CD4-positive, alpha-beta memory T cell (primary cell): ENCODE results near the gene PRLH. TPM values are rescaled to one million over a fixed set of nuclear protein-coding genes. Genes with fewer than 3 reads are reported as not detected.

Source experiments
- CTCF ChIA-PET: fragments of 350-600 bp; sonication (Branson Sonifier 250); formaldehyde crosslinking; loops from one replicate; lab custom pipeline; 2021; ENCODE audit warnings: inconsistent platforms; ENCODE audit not compliant: partially characterized antibody; lab: Charles Lee
- POLR2A ChIA-PET: fragments of 350-600 bp; sonication (Branson Sonifier 250); formaldehyde crosslinking; loops from one replicate; lab custom pipeline; 2021; ENCODE audit not compliant: partially characterized antibody; lab: Charles Lee
- DNase-seq, 5 donors: peaks; one replicate each; pipeline versions ENCODE4 v3.0.0 to v3.0.0-alpha.2; 2020 to 2022; ENCODE audit warnings: mixed read lengths in 1 of 5
- H3K27ac ChIP-seq: one replicate; pipeline ENCODE4 v1.7.0; 2013; ENCODE audit warnings: low read depth, low read length
- H3K27me3 ChIP-seq: 2 replicates; pipeline ENCODE4 v1.7.0; 2013; ENCODE audit warnings: mild to moderate bottlenecking, low read length, moderate library complexity; ENCODE audit not compliant: insufficient read depth
- H3K36me3 ChIP-seq: 2 replicates; pipeline ENCODE4 v1.7.0; 2013; ENCODE audit warnings: mild to moderate bottlenecking, low read length, moderate library complexity; ENCODE audit not compliant: insufficient read depth
- H3K4me1 ChIP-seq: 2 replicates; pipeline ENCODE4 v1.7.0; 2013; ENCODE audit warnings: mild to moderate bottlenecking, low read length, moderate library complexity; ENCODE audit not compliant: insufficient read depth
- H3K4me3 ChIP-seq, 2 donors: one replicate each; pipeline ENCODE4 v1.7.0; 2013; ENCODE audit warnings: low read length in 2 of 2, mild to moderate bottlenecking in 1 of 2
- H3K9me3 ChIP-seq, 2 donors: one replicate each; pipeline ENCODE4 v1.7.0; 2013; ENCODE audit warnings: low read length in 2 of 2, control low read depth in 1 of 2; ENCODE audit not compliant: control insufficient read depth in 1 of 2
- H3K27ac Mint-ChIP-seq, 7 donors: one replicate each; pipeline ENCODE4 v1.8.0; 2020 to 2021; ENCODE audit warnings: mixed read lengths in 7 of 7, mild to moderate bottlenecking in 6 of 7, inconsistent platforms in 3 of 7, moderate library complexity in 3 of 7
- H3K27me3 Mint-ChIP-seq, 2 donors: one replicate each; pipeline ENCODE4 v1.8.0; 2020 to 2021; ENCODE audit warnings: mixed read lengths in 2 of 2
- H3K36me3 Mint-ChIP-seq, 2 donors: one replicate each; pipeline ENCODE4 v1.8.0; 2020 to 2021; ENCODE audit warnings: mixed read lengths in 2 of 2, inconsistent platforms in 1 of 2, mild to moderate bottlenecking in 1 of 2
- H3K4me1 Mint-ChIP-seq, 4 donors: one replicate each; pipeline ENCODE4 v1.8.0; 2020 to 2021; ENCODE audit warnings: mixed read lengths in 4 of 4, mild to moderate bottlenecking in 1 of 4
- H3K4me3 Mint-ChIP-seq, 8 donors: one replicate each; pipeline ENCODE4 v1.8.0; 2020 to 2021; ENCODE audit warnings: mixed read lengths in 8 of 8, mild to moderate bottlenecking in 7 of 8, moderate library complexity in 6 of 8, inconsistent platforms in 3 of 8
- H3K9me3 Mint-ChIP-seq, 8 donors: one replicate each; pipeline ENCODE4 v1.8.0; 2020 to 2021; ENCODE audit warnings: mixed read lengths in 8 of 8, mild to moderate bottlenecking in 5 of 8, inconsistent platforms in 3 of 8, moderate library complexity in 1 of 8
- intact Hi-C: fragments of 100-400 bp; cut with micrococcal nuclease; formaldehyde crosslinking; loops from one replicate; pipeline ENCODE4 v1.15.1; 2023
- polyA plus RNA-seq, 2 donors: library from polyadenylated mRNA; unstranded; fragments of 300-500 nt; fragmentation: Illumina TruSeq; gene quantifications; one replicate each; pipeline ENCODE4 v1.2.3, GENCODE V29; 2021
- total RNA-seq, 2 experiments: library from RNA; stranded (reverse); gene quantifications; one replicate each; pipeline ENCODE4 v1.2.3, GENCODE V29; 2021

PRLH gene
- total and polyA plus RNA-seq, 4 experiments from 2014 or later, result not detected

DNA sequence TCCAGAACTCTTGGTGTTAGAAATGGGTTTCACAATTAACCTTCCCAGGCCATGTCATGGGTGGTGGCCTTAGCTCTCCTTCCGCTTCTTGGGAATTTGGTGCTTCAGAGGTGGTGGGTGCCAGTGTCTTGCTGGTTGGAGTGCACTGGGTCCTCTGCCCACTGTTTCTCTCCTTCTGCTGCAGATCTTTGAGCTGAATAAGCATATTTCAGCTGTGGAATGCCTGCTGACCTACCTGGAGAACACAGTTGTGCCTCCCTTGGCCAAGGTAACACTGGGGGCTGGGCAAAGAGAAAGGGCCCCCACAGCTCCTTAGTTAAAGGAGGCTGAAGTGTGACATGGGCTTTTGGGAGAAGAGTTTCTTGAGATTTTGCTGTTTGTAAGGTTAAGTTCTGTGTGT lies 32.0 kb upstream of the PRLH start:
- H3K27ac Mint-ChIP-seq, result no peak overlapping the region
- no peak overlapping the region for H3K4me3 ChIP-seq
- no peak for DNase-seq
- H3K27ac ChIP-seq, result no peak overlapping the region
- no peaks in the 10 kb centered on the region for H3K9me3 ChIP-seq
- H3K27me3 Mint-ChIP-seq, result peaks cover 0 to 11% of the 10 kb centered on the region in 2 donors
- no peaks in the 10 kb centered on the region for H3K27me3 ChIP-seq
- no peaks in the 10 kb centered on the region for H3K4me1 Mint-ChIP-seq
- ChIA-PET CTCF (interaction anchor here (2.4 kb wide), 1 partner anchor 22 kb away, joined by 7 read pairs; no protein-coding TSS in a partner anchor), POLR2A (no interaction called here)
- H3K36me3 ChIP-seq, result no peaks in the 10 kb centered on the region
- no peaks in the 10 kb centered on the region for H3K4me1 ChIP-seq
- intact Hi-C loops, result no loop called here
- H3K36me3 Mint-ChIP-seq, result no peaks in the 10 kb centered on the region
- no peak overlapping the region for H3K4me3 Mint-ChIP-seq
- H3K9me3 Mint-ChIP-seq, result no peaks in the 10 kb centered on the region

GRCh38 chr2:237535385-237536082 lies 30.8 kb upstream of the PRLH start:
- ChIA-PET CTCF (interaction anchor here (2.4 kb wide), 1 partner anchor 23 kb away, joined by 7 read pairs; no protein-coding TSS in a partner anchor), POLR2A (no interaction called here)
- H3K27me3 ChIP-seq, result no peaks in the 10 kb centered on the region
- no peaks in the 10 kb centered on the region for H3K9me3 ChIP-seq
- Mint-ChIP-seq H3K9me3 (no peaks in the 10 kb centered on the region), H3K4me3 (no peak overlapping the region), H3K36me3 (no peaks in the 10 kb centered on the region), H3K27ac (no peak overlapping the region), H3K27me3 (peaks cover 0 to 14% of the 10 kb centered on the region in 2 donors), H3K4me1 (no peaks in the 10 kb centered on the region)
- H3K4me1 ChIP-seq, result no peaks in the 10 kb centered on the region
- H3K27ac ChIP-seq, result no peak overlapping the region
- DNase-seq, result no peak
- intact Hi-C loops, result no loop called here
- H3K36me3 ChIP-seq, result no peaks in the 10 kb centered on the region
- H3K4me3 ChIP-seq, result no peak overlapping the region

DNA sequence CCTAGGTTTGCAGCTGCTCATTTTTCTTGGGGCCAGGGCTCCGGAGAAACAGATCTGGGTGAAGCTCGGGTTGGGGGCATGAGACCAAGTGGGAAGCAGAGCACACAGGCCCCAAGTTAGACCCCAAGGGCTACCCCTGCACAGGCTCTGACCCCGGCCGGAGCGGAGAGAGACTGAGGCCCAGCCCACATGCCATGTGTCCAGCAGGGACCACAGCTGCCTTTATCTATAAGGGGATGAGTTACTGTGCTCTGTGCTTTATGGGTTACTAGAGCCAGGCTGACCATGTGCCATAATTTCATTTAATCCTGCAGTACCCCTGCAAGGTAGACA lies 30.3 kb upstream of the PRLH start:
- Histone ChIP-seq H3K4me3 (no peak overlapping the region), H3K27ac (no peak overlapping the region), H3K9me3 (no peaks in the 10 kb centered on the region), H3K4me1 (no peaks in the 10 kb centered on the region), H3K27me3 (no peaks in the 10 kb centered on the region), H3K36me3 (no peaks in the 10 kb centered on the region)
- intact Hi-C loops, result no loop called here
- H3K36me3 Mint-ChIP-seq, result no peaks in the 10 kb centered on the region
- DNase-seq, result no peak
- H3K4me1 Mint-ChIP-seq, result no peaks in the 10 kb centered on the region
- peaks cover 0 to 14% of the 10 kb centered on the region in 2 donors for H3K27me3 Mint-ChIP-seq
- no peak overlapping the region for H3K27ac Mint-ChIP-seq
- no peaks in the 10 kb centered on the region for H3K9me3 Mint-ChIP-seq
- no peak overlapping the region for H3K4me3 Mint-ChIP-seq
- ChIA-PET CTCF (interaction anchor here (2.4 kb wide), 1 partner anchor 23 kb away, joined by 7 read pairs; no protein-coding TSS in a partner anchor), POLR2A (no interaction called here)

GRCh38 chr2:237536617-237537016 lies 29.8 kb upstream of the PRLH start:
- H3K36me3 ChIP-seq, result no peaks in the 10 kb centered on the region
- Mint-ChIP-seq H3K27ac (no peak overlapping the region), H3K27me3 (peaks cover 2 to 16% of the 10 kb centered on the region in 2 donors), H3K9me3 (no peaks in the 10 kb centered on the region), H3K4me3 (no peak overlapping the region), H3K36me3 (no peaks in the 10 kb centered on the region), H3K4me1 (no peaks in the 10 kb centered on the region)
- DNase-seq, result no peak
- ChIA-PET CTCF (no interaction called here), POLR2A (no interaction called here)
- H3K27ac ChIP-seq, result no peak overlapping the region
- H3K4me1 ChIP-seq, result no peaks in the 10 kb centered on the region
- intact Hi-C loops, result no loop called here
- H3K27me3 ChIP-seq, result no peaks in the 10 kb centered on the region
- H3K4me3 ChIP-seq, result no peak overlapping the region
- H3K9me3 ChIP-seq, result no peaks in the 10 kb centered on the region

GRCh38 chr2:237538001-237538720 lies 28.2 kb upstream of the PRLH start:
- intact Hi-C loops, result no loop called here
- no peaks in the 10 kb centered on the region for H3K36me3 ChIP-seq
- no peaks in the 10 kb centered on the region for H3K9me3 ChIP-seq
- no peak overlapping the region for H3K27ac Mint-ChIP-seq
- peaks cover 3 to 17% of the 10 kb centered on the region in 2 donors for H3K27me3 Mint-ChIP-seq
- no peaks in the 10 kb centered on the region for H3K27me3 ChIP-seq
- H3K27ac ChIP-seq, result no peak overlapping the region
- H3K4me3 ChIP-seq, result no peak overlapping the region
- H3K4me3 Mint-ChIP-seq, result no peak overlapping the region
- no peak for DNase-seq
- CTCF ChIA-PET, result no interaction called here
- no peaks in the 10 kb centered on the region for H3K36me3 Mint-ChIP-seq
- H3K4me1 Mint-ChIP-seq, result no peaks in the 10 kb centered on the region
- H3K4me1 ChIP-seq, result no peaks in the 10 kb centered on the region
- POLR2A ChIA-PET, result no interaction called here
- no peaks in the 10 kb centered on the region for H3K9me3 Mint-ChIP-seq

DNA sequence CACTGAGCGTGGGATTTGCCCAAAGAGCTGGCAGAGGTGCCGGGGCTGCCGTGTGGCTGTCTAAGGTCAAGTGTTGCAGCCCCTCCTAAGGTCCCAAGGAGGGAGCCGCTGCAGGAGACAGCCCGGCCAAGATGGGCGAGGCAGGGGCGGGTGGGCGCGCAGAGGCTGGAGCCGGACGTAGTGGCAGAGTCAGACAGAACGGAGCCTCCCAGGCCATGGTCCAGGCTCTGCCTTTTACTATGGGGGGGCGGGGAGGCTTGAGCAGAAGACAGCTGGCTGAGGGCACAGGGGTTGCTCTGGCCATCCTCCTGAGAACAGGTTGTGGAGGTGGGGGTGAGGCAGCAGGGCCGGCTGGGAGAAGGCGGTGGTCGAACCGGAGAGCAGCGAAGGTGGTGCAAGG lies 27.5 kb upstream of the PRLH start:
- no peaks in the 10 kb centered on the region for H3K36me3 Mint-ChIP-seq

DNA sequence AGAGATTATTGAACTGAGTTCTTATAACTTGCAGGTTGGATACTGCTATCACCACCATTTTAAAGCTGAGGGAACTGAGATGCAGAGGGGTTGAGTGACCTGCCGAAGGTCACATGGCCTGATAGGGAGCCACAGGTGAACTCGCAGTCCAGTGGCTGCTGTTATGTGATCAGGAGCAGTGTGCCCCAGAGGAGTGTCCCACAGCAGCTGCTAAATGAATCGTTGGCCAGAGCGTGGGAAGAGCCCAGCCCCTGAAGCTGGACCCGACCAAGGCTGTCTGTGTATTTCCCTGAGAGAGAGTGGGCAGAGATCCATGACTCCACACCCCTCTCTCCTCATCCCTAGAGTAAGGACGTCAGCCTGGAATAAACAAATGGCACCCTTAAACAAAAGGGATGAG lies 26.7 kb upstream of the PRLH start:
- Histone ChIP-seq H3K36me3 (no peaks in the 10 kb centered on the region), H3K4me3 (no peak overlapping the region), H3K4me1 (no peaks in the 10 kb centered on the region), H3K27ac (no peak overlapping the region), H3K27me3 (no peaks in the 10 kb centered on the region), H3K9me3 (no peaks in the 10 kb centered on the region)
- Mint-ChIP-seq H3K27ac (no peak overlapping the region), H3K9me3 (no peaks in the 10 kb centered on the region), H3K36me3 (no peaks in the 10 kb centered on the region), H3K4me1 (no peaks in the 10 kb centered on the region), H3K4me3 (no peak overlapping the region), H3K27me3 (peaks cover 3 to 17% of the 10 kb centered on the region in 2 donors)
- CTCF ChIA-PET, result interaction anchor here (1.8 kb wide), 1 partner anchor 27 kb away, joined by 5 read pairs; no protein-coding TSS in a partner anchor
- intact Hi-C loops, result no loop called here
- DNase-seq, result no peak
- POLR2A ChIA-PET, result no interaction called here

More for the DNA sequence above, 27.5 kb upstream of the PRLH start:
- intact Hi-C loops, result no loop called here
- Histone ChIP-seq H3K27me3 (no peaks in the 10 kb centered on the region), H3K27ac (no peak overlapping the region), H3K4me1 (no peaks in the 10 kb centered on the region), H3K9me3 (no peaks in the 10 kb centered on the region), H3K4me3 (no peak overlapping the region), H3K36me3 (no peaks in the 10 kb centered on the region)
- Mint-ChIP-seq H3K4me3 (no peak overlapping the region), H3K9me3 (no peaks in the 10 kb centered on the region), H3K27me3 (peaks cover 3 to 17% of the 10 kb centered on the region in 2 donors), H3K27ac (no peak overlapping the region), H3K4me1 (no peaks in the 10 kb centered on the region)
- ChIA-PET CTCF (no interaction called here), POLR2A (no interaction called here)
- DNase-seq, result no peak
